Measurements from ENCODE around the gene S100A4.
"Not testable (repeated sequence)": the region's sequence is repeated elsewhere in the genome, so short reads cannot be mapped to it uniquely, and the experiment has no call there.

Gene S100A4

GRCh38 chr1:153534226-153534924, 11.2 kb downstream of the S100A4 start:
- DNase-seq (ENCODE audit: low read depth in 1 of 2, low spot score in 1 of 2): no peak

- no peak for DNase-seq (ENCODE audit: low read depth in 1 of 2, low spot score in 1 of 2)
Measured at GRCh38 chr1:153533689-153534201, 11.9 kb downstream of the S100A4 start.

- peak; percentile 65 to 67 for DNase-seq (ENCODE audit: low read depth in 1 of 2, low spot score in 1 of 2)
Measured at GRCh38 chr1:153532769-153533599, 12.6 kb downstream of the S100A4 start.

- no peak for DNase-seq (ENCODE audit: low read depth in 1 of 2, low spot score in 1 of 2)
Measured at GRCh38 chr1:153532181-153532580, 13.4 kb downstream of the S100A4 start.

GRCh38 chr1:153531638-153532037, 14.0 kb downstream of the S100A4 start:
- no peak for DNase-seq (ENCODE audit: low read depth in 1 of 2, low spot score in 1 of 2)

- DNase-seq (ENCODE audit: low read depth in 1 of 2, low spot score in 1 of 2): no peak
Measured at GRCh38 chr1:153527683-153528040, 17.9 kb downstream of the S100A4 start.

GRCh38 chr1:153527023-153527682, 18.5 kb downstream of the S100A4 start:
- no peak for DNase-seq (ENCODE audit: low read depth in 1 of 2, low spot score in 1 of 2)

- DNase-seq (ENCODE audit: low read depth in 1 of 2, low spot score in 1 of 2): no peak
Measured at GRCh38 chr1:153526132-153526543, 19.5 kb downstream of the S100A4 start.

- DNase-seq (ENCODE audit: low read depth in 1 of 2, low spot score in 1 of 2): no peak
Measured at GRCh38 chr1:153525088-153525728, 20.4 kb downstream of the S100A4 start.

GRCh38 chr1:153522353-153523048, 23.1 kb downstream of the S100A4 start:
- not testable (repeated sequence) for DNase-seq (ENCODE audit: low read depth in 1 of 2, low spot score in 1 of 2)

GRCh38 chr1:153521808-153522207, 23.8 kb downstream of the S100A4 start:
- not testable (repeated sequence) for DNase-seq (ENCODE audit: low read depth in 1 of 2, low spot score in 1 of 2)

GRCh38 chr1:153520818-153521476, 24.7 kb downstream of the S100A4 start:
- DNase-seq (ENCODE audit: low read depth in 1 of 2, low spot score in 1 of 2): no peak

GRCh38 chr1:153520137-153520691, 25.4 kb downstream of the S100A4 start:
- not testable (repeated sequence) for DNase-seq (ENCODE audit: low read depth in 1 of 2, low spot score in 1 of 2)

- DNase-seq (ENCODE audit: low read depth in 1 of 2, low spot score in 1 of 2): no peak
Measured at GRCh38 chr1:153519242-153519641, 26.4 kb downstream of the S100A4 start.

GRCh38 chr1:153515504-153516394, 29.9 kb downstream of the S100A4 start:
- no peak for DNase-seq (ENCODE audit: low read depth in 1 of 2, low spot score in 1 of 2)

- no peak for DNase-seq (ENCODE audit: low read depth in 1 of 2, low spot score in 1 of 2)
Measured at GRCh38 chr1:153513666-153514065, 31.9 kb downstream of the S100A4 start.

GRCh38 chr1:153513023-153513422, 32.6 kb downstream of the S100A4 start:
- DNase-seq (ENCODE audit: low read depth in 1 of 2, low spot score in 1 of 2): no peak

- peak; percentile 62 to 72 for DNase-seq (ENCODE audit: low read depth in 1 of 2, low spot score in 1 of 2)
Measured at GRCh38 chr1:153510984-153511410, 34.6 kb downstream of the S100A4 start.

All from activated CD4-positive, alpha-beta T cell treated with anti-CD3 and anti-CD28 coated beads, Interleukin-2, amount 50 U/mL, for 24 hours (primary cell).